KOPT-K1 (cell line): ENCODE data around the gene RASA2.

ENCODE experiments used
- H3K27ac ChIP-seq: fragments of 200-600 bp; sonication (generic); 2 replicates; pipeline ENCODE4 v1.5.1; 2016; ENCODE audit warnings: antibody characterized with exemption, mild to moderate bottlenecking, low read depth, low read length; ENCODE audit not compliant: poor library complexity, severe bottlenecking
- H3K36me3 ChIP-seq: fragments of 200-600 bp; sonication (generic); 2 replicates; pipeline ENCODE4 v1.5.1; 2017; ENCODE audit warnings: antibody characterized with exemption, mild to moderate bottlenecking, low read length, moderate library complexity; ENCODE audit not compliant: insufficient read depth
- H3K9me3 ChIP-seq: fragments of 200-600 bp; sonication (generic); 2 replicates; pipeline ENCODE4 v1.5.1; 2017; ENCODE audit warnings: antibody characterized with exemption, low read length, mild to moderate bottlenecking; ENCODE audit not compliant: insufficient read depth, poor library complexity, severe bottlenecking

Gene RASA2

DNA sequence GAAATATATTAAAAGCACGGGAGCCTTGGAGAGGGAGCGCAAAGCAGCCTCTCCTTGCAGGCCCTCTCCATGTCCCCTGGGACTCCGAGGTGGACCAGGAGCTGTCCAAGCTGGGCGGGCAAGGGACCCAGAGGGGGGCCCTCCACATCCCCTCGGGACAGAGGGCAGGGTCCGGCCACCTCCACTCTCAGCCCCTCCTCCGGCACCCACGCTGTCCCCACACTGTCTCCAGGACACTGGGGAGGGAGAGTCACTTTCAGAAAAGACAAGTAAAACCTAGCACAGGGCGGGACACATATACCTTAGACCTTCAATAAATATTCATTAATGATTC, 173.8 kb downstream of the RASA2 start:
- no peaks in the 10 kb centered on the region for H3K36me3 ChIP-seq
- H3K9me3 ChIP-seq, result peaks cover 23% of the 10 kb centered on the region
- no peak overlapping the region for H3K27ac ChIP-seq

DNA sequence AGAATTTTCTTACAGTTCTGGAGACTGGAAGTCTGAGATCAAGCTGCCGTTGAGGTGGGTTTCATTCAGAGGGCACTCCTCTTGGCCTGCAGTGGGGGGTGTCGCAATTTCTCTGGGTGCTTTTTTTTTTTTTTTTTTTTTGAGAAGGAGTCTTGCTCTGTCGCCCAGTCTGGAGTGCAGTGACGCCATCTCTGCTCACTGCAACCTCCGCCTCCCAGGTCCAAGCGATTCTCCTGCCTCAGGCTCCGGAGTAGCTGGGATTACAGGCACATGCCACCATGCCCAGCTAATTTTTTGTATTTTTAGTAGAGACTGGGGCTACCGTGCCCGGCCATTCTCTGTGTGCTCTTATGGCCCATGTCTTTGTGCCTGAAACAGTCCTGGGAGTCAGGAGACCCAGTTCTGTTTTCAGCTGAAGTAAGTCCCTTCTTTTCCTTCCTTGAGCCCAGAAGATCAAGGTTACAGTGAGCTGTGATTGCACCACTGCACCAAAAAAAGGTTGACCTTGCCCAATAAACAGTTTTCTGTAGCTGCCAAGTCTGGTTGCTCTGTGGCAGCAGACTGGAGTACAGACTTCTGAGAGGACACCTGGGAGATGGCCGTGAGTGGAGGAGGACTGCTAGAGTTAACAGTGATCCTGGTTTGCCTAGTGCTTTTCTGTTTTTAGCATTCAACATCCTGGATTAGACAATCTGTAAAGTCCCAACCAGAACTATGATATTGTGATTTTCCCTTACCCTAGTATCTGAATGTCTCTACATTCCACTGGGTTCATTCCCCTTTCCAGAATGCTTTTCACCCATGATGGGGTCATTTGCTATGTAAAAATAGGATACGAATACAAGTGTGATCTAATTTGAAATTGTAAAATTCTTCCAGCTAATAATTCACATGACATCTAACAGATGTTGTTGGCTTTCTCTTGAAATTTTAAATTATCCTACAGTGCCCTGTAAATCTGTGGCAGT, 174.7 kb downstream of the RASA2 start:
- Histone ChIP-seq H3K36me3 (no peaks in the 10 kb centered on the region), H3K9me3 (peaks cover 19% of the 10 kb centered on the region), H3K27ac (no peak overlapping the region)

DNA sequence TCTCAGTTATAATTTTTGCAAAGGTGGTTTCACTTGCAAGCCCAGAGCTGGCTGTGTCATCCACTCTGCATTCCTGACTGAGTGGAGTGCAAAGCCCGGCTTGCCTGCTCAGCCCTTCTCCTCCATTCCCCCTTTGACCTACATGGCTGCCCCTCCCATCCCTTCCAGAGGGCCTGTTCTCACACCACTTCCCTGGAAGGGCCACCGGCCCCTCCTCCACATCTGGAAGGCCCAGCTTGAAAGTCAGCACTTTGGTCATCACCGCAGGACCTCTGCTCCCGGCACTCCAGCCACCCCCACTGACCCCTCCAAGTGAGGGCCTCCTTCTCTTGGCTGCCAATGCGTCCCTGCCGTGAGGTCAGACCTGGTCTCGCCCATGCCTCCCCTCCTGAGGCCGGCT, 177.2 kb downstream of the RASA2 start:
- Histone ChIP-seq H3K27ac (no peak overlapping the region), H3K36me3 (no peaks in the 10 kb centered on the region), H3K9me3 (peaks cover 11% of the 10 kb centered on the region)
